A673 (cell line): ENCODE measurements around the gene CRHR1. TPM values are rescaled to one million over a fixed set of nuclear protein-coding genes. Genes with fewer than 3 reads are reported as not detected.

Experiments used
- BruUV-seq: library from RNA; stranded (reverse); fragments of 400-500 nt; replicated peaks from 2 replicates; lab custom pipeline; 2021; lab: Mats Ljungman, UMichigan
- CTCF ChIA-PET: fragments of 300-600 bp; sonication (Branson Sonifier 250); formaldehyde crosslinking; loops from one replicate; lab custom pipeline; 2022; ENCODE audit warnings: antibody characterized with exemption; lab: Charles Lee
- POLR2A ChIA-PET: fragments of 300-600 bp; sonication (Branson Sonifier 250); formaldehyde crosslinking; loops from one replicate; lab custom pipeline; 2022; ENCODE audit warnings: antibody characterized with exemption; ENCODE audit not compliant: low non-redundant PET; lab: Charles Lee
- DNase-seq: peaks from one replicate; pipeline ENCODE4 v3.0.0-alpha.2; 2015; ENCODE audit warnings: low spot score
- H3K27ac ChIP-seq: fragments of 200-600 bp; sonication (generic); 2 replicates; pipeline ENCODE4 v1.5.1; 2016; ENCODE audit warnings: mixed run types, low read depth, mild to moderate bottlenecking, mixed read lengths, antibody characterized with exemption, low read length; ENCODE audit not compliant: poor library complexity, severe bottlenecking
- H3K27me3 ChIP-seq: fragments of 200-600 bp; sonication (generic); replicated peaks from 2 replicates; pipeline ENCODE4 v1.6.1; 2017; ENCODE audit warnings: mixed run types, low read depth, mild to moderate bottlenecking, mixed read lengths, antibody characterized with exemption, low read length; ENCODE audit not compliant: insufficient read depth, poor library complexity
- H3K36me3 ChIP-seq: fragments of 200-600 bp; sonication (generic); 2 replicates; pipeline ENCODE4 v1.6.1; 2016; ENCODE audit warnings: mixed run types, mild to moderate bottlenecking, mixed read lengths, antibody characterized with exemption, low read length; ENCODE audit not compliant: insufficient read depth, poor library complexity, severe bottlenecking
- H3K4me1 ChIP-seq: fragments of 200-600 bp; sonication (generic); 2 replicates; pipeline ENCODE4 v1.6.1; 2017; ENCODE audit warnings: mixed run types, mild to moderate bottlenecking, mixed read lengths, antibody characterized with exemption, low read length; ENCODE audit not compliant: insufficient read depth, poor library complexity, severe bottlenecking
- H3K4me3 ChIP-seq: fragments of 200-600 bp; sonication (generic); 2 replicates; pipeline ENCODE4 v1.5.1; 2016; ENCODE audit warnings: low read depth, mixed run types, mild to moderate bottlenecking, mixed read lengths, low read length; ENCODE audit not compliant: poor library complexity, severe bottlenecking
- H3K9me3 ChIP-seq: fragments of 200-600 bp; sonication (generic); 2 replicates; pipeline ENCODE4 v1.6.1; 2016; ENCODE audit warnings: mixed run types, low read depth, mild to moderate bottlenecking, mixed read lengths, antibody characterized with exemption, low read length; ENCODE audit not compliant: poor library complexity, severe bottlenecking
- EZH2 ChIP-seq: fragments of 200-600 bp; sonication (generic); IDR thresholded peaks from 2 replicates; pipeline ENCODE4 v1.6.1; 2017; ENCODE audit warnings: borderline replicate concordance, low read depth, mild to moderate bottlenecking, mixed read lengths, antibody characterized with exemption, low read length; ENCODE audit not compliant: poor library complexity, severe bottlenecking
- intact Hi-C: fragments of 100-400 bp; cut with micrococcal nuclease; formaldehyde crosslinking; loops from one replicate; pipeline ENCODE4 v1.10.0; 2022; ENCODE audit not compliant: unreplicated experiment
- total RNA-seq: library from RNA; stranded (reverse); gene quantifications from 2 replicates; pipeline ENCODE4 v1.2.3, GENCODE V29; 2021
- TF ChIP-seq, protein P1 (sequence below): fragments of 300-800, 200-600 bp; sonication (generic); conservative IDR thresholded peaks from 2 replicates; pipeline ENCODE4 v1.5.1; 2017; ENCODE audit warnings: low read depth, mild to moderate bottlenecking, antibody characterized with exemption, low read length, moderate library complexity, mixed read lengths

Gene CRHR1
- total RNA-seq, 1 experiment from 2014 or later = not detected

DNA sequence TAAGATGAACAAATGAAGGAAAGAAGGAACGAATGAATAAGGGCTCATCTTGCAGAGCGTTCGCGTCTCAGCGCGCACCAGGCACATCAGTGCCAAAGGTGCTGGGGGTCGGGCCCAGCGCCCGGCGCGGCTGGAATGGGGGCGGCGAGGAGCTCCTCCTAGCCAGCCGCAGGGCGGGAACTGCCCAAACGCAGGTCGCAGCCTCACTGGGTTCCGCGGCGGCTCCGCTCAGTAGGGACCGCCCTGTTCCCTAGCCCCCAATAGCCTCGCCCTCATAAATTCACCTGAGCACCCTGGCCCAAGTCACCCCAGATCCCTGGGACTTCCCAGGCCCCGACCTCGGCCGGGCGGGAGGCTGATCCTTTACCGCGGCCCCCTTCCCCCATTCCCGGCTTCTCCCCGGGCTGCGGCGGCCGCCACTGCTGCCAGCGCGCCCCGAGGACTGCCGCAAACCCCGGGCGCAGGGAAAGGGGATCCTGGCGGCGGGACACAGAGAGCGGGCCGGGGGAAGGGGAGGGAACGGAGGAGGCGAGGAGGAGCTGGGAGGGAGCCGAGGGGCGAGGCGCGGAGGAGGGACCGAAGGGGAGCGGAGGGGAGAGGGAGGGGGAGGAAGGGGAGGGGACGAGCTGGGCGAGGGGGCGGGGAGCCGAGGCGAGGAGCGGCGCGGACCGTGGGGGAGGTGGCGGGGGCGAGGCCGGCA, 377 bp upstream of the CRHR1 start:
- intact Hi-C loops = no loop called here
- peak overlapping the region; percentile 40 for H3K4me3 ChIP-seq
- POLR2A ChIA-PET = no interaction called here
- DNase-seq = peak; percentile 33
- CTCF ChIA-PET = no interaction called here
- H3K4me1 ChIP-seq = no peaks in the 10 kb centered on the region
- no TSS peak for BruUV-seq
- no peaks in the 10 kb centered on the region for H3K9me3 ChIP-seq
- peaks cover 15% of the 10 kb centered on the region for H3K27me3 ChIP-seq
- H3K36me3 ChIP-seq = no peaks in the 10 kb centered on the region
- no peak overlapping the region for H3K27ac ChIP-seq
- no peak for TF ChIP-seq EZH2
- TF ChIP-seq, protein P1, sequence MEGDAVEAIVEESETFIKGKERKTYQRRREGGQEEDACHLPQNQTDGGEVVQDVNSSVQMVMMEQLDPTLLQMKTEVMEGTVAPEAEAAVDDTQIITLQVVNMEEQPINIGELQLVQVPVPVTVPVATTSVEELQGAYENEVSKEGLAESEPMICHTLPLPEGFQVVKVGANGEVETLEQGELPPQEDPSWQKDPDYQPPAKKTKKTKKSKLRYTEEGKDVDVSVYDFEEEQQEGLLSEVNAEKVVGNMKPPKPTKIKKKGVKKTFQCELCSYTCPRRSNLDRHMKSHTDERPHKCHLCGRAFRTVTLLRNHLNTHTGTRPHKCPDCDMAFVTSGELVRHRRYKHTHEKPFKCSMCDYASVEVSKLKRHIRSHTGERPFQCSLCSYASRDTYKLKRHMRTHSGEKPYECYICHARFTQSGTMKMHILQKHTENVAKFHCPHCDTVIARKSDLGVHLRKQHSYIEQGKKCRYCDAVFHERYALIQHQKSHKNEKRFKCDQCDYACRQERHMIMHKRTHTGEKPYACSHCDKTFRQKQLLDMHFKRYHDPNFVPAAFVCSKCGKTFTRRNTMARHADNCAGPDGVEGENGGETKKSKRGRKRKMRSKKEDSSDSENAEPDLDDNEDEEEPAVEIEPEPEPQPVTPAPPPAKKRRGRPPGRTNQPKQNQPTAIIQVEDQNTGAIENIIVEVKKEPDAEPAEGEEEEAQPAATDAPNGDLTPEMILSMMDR = no peak

DNA sequence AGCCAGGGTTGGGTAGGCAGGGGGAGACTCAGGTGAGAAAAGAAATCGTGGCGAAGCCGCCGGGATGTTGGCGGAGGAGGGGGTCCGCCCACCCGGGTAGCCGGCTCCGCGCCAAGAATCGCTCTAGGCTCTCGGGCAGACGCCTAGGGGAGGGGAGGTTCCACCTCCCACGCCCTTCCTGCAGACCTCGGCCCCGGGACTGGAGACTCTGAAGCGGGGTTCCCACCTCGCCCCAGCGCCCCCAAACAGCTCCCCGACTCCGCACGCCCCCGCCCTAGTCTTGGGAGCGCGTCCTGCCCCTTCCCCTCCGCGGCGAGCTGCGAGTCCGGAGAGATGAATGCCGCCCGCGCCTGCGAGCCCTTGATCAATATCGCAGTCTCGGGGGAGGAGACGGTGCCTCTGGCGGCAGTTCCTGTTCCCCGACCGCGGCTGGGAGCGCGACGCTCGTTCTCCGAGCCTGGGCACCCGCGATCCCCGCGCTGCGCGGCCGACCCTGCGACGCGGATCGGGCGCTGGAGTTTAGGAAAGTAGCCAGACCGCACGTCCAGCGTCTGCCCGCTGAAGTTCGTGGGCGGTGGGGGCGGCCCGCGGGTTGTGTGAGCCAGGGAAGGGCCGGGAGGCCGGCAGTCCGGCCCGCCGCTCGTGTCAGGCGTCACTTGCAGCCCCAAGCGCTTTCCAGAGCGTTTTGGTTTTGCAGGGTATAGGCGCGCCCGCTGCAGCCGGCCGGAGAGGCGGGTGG, 790 bp downstream of the CRHR1 start:
- Histone ChIP-seq H3K36me3 (no peaks in the 10 kb centered on the region), H3K27ac (no peak overlapping the region), H3K4me3 (peak overlapping the region; percentile 40), H3K27me3 (peaks cover 15% of the 10 kb centered on the region), H3K9me3 (no peaks in the 10 kb centered on the region), H3K4me1 (no peaks in the 10 kb centered on the region)
- no peak for TF ChIP-seq EZH2
- TF ChIP-seq, protein P1 = no peak
- no TSS peak for BruUV-seq
- intact Hi-C loops = no loop called here
- DNase-seq = peak; percentile 17
- ChIA-PET CTCF (no interaction called here), POLR2A (no interaction called here)

DNA sequence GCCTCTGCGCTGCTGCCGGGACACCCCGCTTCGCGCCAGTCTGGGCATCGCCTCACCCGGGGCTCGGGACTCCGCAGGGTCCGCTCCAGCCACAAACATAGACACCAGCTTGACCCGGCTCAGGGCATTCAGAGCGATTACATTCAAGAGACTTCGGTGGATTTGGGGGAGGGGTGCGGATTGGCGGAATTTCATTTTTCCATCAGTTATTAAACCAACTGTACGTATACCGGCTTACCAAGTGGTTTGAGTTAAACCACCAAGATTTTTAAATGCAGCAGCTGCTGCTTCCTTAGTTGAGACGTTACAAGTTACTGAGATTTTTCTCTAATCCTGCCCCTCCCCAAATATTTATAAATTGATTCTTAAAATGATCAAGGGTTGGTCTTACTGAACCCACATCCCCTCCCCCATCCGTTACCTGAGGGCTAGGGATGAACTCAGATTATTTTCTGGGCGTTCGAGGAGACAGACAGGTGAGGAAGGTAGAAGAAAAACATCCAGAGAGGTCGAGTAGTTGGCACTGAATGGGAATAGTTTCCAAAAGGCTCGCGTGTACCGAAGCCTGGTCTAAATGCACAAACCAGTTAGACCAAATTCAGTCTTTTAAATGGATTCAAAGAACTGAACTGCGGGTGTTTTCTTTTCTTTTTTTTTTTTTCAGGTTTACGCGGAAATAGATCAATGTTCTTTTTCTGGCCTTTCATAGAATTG, 1.5 kb downstream of the CRHR1 start:
- intact Hi-C loops = no loop called here
- no peak for TF ChIP-seq EZH2
- TF ChIP-seq, protein P1 = no peak
- DNase-seq = no peak
- no peak overlapping the region for H3K4me3 ChIP-seq
- POLR2A ChIA-PET = no interaction called here
- CTCF ChIA-PET = no interaction called here
- H3K27me3 ChIP-seq = peaks cover 20% of the 10 kb centered on the region
- no peak overlapping the region for H3K27ac ChIP-seq
- H3K9me3 ChIP-seq = no peaks in the 10 kb centered on the region
- no peaks in the 10 kb centered on the region for H3K36me3 ChIP-seq
- no peaks in the 10 kb centered on the region for H3K4me1 ChIP-seq
- BruUV-seq = no TSS peak
